GM11168 (cell line): ENCODE data around the gene CECR2.

Experiments used
- in situ Hi-C: fragments of 300-500 bp; cut with MboI; formaldehyde crosslinking; loops from one replicate; pipeline ENCODE4 v1.12.0; 2022; ENCODE audit warnings: low sequenced_read_pairs; ENCODE audit not compliant: unreplicated experiment

CECR2 gene

DNA sequence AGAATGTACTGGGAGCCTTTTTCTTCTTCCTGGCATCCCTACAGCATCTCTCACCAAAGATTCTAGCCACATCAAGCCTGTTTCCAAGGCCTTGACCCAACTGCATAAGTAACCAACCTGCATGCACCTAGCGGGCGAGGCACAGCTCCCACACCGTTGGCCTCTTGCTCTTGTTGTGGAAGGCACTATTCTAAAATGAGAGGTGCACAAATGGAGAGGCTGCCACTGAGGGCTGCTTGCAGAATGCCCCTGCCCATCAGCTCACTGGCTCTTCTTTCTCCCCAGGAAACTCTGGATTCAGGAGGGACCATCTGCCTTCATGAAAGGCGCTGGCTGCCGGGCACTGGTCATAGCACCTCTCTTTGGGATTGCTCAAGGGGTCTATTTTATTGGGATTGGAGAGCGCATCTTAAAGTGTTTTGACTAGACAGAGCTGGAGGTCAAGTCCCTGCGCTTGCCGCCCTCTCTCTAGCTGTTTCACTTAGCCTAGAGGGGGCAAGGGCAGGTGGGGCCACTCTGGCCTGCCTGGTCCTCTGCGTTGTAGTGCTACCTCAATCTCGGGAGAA, 220.6 kb downstream of the CECR2 start:
- in situ Hi-C loops, result no loop called here

DNA sequence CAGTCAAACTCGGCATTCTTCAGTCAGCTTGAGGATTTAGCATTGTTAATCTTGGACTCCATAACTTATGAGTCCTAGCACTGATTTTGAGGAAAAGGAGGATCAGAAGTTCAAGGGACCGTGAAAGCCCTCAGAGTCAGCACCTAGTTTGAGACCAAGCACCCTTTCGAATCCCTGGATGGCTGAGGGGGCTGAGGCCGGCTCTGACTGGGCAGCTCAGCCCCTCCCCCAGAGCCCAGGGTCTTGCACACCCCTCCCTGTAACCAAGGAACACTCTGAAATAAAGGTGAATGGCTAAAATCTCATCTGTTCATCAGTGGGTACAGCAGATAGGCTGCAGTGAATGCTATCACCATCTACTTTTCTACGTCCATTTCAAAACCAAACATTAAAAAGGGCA, 221.3 kb downstream of the CECR2 start:
- in situ Hi-C loops, result no loop called here

DNA sequence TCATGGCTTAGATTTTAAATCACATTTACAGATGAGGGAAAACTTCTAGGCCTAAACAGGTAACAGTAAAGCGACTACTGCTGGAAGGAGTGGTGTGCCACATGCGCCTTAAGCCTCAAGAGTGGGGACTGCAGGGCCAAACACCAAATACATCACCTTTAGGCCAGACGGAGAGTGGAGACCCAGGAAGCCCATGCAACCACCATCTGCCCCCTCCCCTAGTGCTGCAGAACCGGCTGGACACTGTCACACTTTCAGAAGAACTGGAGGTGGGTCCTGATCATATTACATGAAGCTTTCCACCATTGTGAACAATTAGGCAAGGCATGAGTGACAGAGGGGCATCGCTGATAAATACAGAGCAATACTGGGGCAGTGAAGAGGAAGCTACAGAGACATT, 222.9 kb downstream of the CECR2 start:
- in situ Hi-C loops, result no loop called here

DNA sequence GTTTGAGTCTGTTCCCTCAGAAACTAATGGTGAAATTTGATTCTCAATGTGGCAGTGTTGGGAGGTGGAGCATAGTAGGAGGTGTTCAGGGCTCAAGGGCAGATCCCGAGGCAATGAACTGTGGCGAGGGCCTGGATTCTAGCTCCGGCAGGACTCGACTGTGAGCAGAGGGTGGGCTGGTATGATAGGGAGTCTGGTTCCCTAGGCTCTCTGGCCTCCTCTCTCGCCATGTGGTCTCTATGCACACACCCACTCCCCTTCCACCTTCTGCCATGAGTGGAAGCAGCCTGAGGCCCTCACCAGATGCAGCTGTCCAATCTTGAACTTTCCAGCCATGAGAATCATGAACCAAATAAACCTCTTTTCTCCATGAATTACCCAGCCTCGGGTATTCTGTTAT, 227.0 kb downstream of the CECR2 start:
- in situ Hi-C loops, result no loop called here

DNA sequence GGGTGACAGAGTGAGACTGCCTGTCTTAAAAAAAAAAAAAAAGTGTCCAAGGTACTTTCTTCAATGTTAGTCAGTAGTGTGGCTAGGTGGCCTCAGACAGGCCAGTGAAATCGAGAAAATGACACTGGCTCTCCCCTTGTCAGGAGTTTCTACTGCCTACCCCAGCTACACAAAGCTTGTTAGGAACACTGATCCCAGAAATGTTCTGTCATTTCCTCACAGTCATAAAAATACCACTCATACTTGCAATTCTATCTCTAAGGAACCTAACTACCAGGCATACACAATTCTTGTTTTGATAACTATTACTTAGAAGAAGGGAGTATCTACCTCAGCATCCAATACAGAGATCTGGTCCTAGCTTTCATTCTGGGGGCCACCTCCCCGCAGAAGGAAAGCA, 228.0 kb downstream of the CECR2 start:
- in situ Hi-C loops, result no loop called here

DNA sequence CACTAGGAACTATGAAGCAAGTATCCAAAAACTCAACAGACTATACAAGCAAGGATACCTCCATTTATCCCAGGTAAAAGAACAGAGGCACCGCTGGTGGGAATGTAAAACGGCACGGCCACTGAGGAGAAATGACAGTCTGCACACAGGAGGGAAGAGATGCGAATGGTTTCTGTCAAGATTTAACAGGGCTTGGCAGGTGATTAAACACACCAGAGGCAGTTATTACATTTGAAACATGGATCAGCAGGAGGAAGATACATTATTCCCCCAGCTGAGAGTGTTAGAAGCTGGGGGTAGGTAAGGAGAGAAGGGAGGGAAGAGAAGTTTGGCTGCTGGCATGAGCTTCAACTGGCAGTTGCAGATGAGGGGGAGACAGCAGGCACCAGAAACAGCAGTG, 229.1 kb downstream of the CECR2 start:
- in situ Hi-C loops, result no loop called here

DNA sequence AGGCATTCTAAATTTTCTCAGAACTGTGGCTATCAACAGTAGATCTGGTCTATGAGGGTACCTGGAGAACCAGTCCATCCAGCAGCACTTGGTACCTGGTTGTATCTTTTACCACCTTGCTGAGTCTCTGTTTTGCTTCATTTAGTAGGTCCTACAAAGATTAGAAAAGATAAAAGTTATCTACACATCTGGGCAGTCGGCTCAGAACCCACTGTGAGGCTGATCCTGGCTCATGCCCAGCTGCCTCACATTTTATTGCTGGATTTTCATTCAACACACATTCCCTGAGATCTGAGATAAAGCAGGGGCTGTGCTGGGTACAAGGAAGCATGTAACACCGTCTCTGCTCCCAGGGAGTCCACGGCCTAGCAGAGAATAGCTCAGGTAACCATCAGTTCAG, 231.8 kb downstream of the CECR2 start:
- in situ Hi-C loops, result no loop called here

DNA sequence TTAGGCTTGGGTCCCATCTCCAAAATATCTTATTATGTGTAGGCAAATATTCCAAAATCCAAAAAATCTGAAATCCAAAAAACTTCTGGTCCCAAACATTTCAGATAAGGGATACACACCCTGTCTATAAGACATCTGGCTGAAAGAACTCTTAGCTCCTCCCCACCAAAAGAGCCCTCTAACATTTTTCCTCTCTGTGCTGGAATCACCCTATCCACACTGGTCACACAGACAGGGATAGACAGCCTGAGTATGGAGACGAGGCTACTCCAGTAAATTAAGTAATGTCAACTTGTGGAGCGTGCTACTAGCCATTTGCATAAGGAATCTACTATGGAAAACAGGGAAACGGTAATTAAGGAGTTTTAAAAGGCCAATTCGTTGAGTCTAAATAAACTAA, 234.4 kb downstream of the CECR2 start:
- in situ Hi-C loops, result no loop called here

DNA sequence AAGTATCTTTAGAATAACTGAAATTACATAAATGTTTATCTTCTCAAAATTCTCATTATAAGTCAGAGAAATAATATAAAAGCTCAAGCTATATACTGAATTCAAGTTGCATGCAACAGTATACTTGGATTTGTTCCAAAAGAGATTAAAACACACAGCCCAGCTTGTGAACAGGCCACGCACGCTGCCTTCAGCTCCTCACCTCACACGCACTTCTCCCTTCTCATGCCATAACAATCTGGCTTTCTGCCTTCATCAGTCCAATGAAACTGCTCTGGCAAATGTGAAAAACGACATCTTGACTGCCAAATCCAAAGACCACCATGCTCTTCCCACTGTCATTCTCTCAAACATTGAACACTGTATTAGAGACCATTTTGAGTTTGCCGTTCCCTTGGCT, 237.2 kb downstream of the CECR2 start:
- in situ Hi-C loops, result no loop called here
